Keratinocyte (primary cell): ENCODE measurements around the gene LHFPL6. TPM values are rescaled to one million over a fixed set of nuclear protein-coding genes. Genes with fewer than 3 reads are reported as not detected.
"Not testable (repeated sequence)": the region's sequence is repeated elsewhere in the genome, so short reads cannot be mapped to it uniquely, and the experiment has no call there.

Source experiments
- DNase-seq: peaks from one replicate; pipeline ENCODE4 v3.0.0-alpha.2; 2011; ENCODE audit warnings: low read depth, missing footprints, low spot score
- FAIRE-seq: peaks from 2 replicates; lab custom pipeline; 2011; peaks lifted over from hg19 to GRCh38; lab: Jason Lieb, UNC
- H2AFZ ChIP-seq: 2 replicates; pipeline ENCODE4 v1.6.0; 2012; ENCODE audit warnings: low read length, control low read depth, inconsistent platforms; ENCODE audit not compliant: control insufficient read depth
- H3K27ac ChIP-seq: 2 replicates; pipeline ENCODE4 v1.5.1; 2011; ENCODE audit warnings: low read length; ENCODE audit not compliant: control insufficient read depth, insufficient read depth
- H3K27me3 ChIP-seq: 3 replicates; pipeline ENCODE4 v1.6.0; 2011; ENCODE audit warnings: low read length; ENCODE audit not compliant: control insufficient read depth, insufficient read depth; ENCODE audit errors: extremely low read depth
- H3K36me3 ChIP-seq, 2 experiments: 2 replicates in 1 of 2; 3 replicates in 1 of 2; pipeline ENCODE4 v1.5.1; 2011; ENCODE audit warnings: low read length in 2 of 2, mild to moderate bottlenecking in 1 of 2; ENCODE audit not compliant: control insufficient read depth in 2 of 2, insufficient read depth in 2 of 2; ENCODE audit errors: extremely low read depth in 1 of 2
- H3K4me1 ChIP-seq: 3 replicates; pipeline ENCODE4 v1.5.1; 2011; ENCODE audit warnings: low read length; ENCODE audit not compliant: control insufficient read depth, insufficient read depth; ENCODE audit errors: extremely low read depth
- H3K4me2 ChIP-seq: 3 replicates; pipeline ENCODE4 v1.6.0; 2011; ENCODE audit warnings: low read depth, low read length; ENCODE audit not compliant: control insufficient read depth, insufficient read depth; ENCODE audit errors: extremely low read depth
- H3K4me3 ChIP-seq, 3 experiments: fragments of 200-600 bp in 1 of 3; sonication (generic) in 1 of 3; 2 replicates in 2 of 3; 3 replicates in 1 of 3; pipeline ENCODE4 v1.5.1; 2011 to 2016; ENCODE audit warnings: low read length in 3 of 3, mild to moderate bottlenecking in 3 of 3, control low read depth in 2 of 3, inconsistent platforms in 1 of 3, low read depth in 1 of 3, mixed read lengths in 1 of 3, mixed run types in 1 of 3, moderate library complexity in 1 of 3; ENCODE audit not compliant: control insufficient read depth in 2 of 3, insufficient read depth in 2 of 3; ENCODE audit errors: extremely low read depth in 1 of 3
- H3K79me2 ChIP-seq: 2 replicates; pipeline ENCODE4 v1.6.0; 2012; ENCODE audit warnings: low read length; ENCODE audit not compliant: control insufficient read depth, insufficient read depth
- H3K9ac ChIP-seq: 3 replicates; pipeline ENCODE4 v1.6.0; 2011; ENCODE audit warnings: low read length; ENCODE audit not compliant: control insufficient read depth, insufficient read depth; ENCODE audit errors: extremely low read depth
- H3K9me1 ChIP-seq: 3 replicates; pipeline ENCODE4 v1.6.0; 2011; ENCODE audit warnings: low read length; ENCODE audit not compliant: control insufficient read depth, insufficient read depth; ENCODE audit errors: extremely low read depth
- H3K9me3 ChIP-seq: 2 replicates; pipeline ENCODE4 v1.5.1; 2012; ENCODE audit warnings: low read depth, low read length; ENCODE audit not compliant: control insufficient read depth
- H4K20me1 ChIP-seq: 3 replicates; pipeline ENCODE4 v1.6.0; 2011; ENCODE audit warnings: low read length; ENCODE audit not compliant: control insufficient read depth, insufficient read depth; ENCODE audit errors: extremely low read depth
- CTCF ChIP-seq, 3 experiments: IDR thresholded peaks in 1 of 3; conservative IDR thresholded peaks in 1 of 3; optimal IDR thresholded peaks in 1 of 3; 2 replicates in 2 of 3; 3 replicates in 1 of 3; pipeline versions ENCODE3 to v1.5.1; 2011; ENCODE audit warnings: low read length in 3 of 3, mild to moderate bottlenecking in 3 of 3, moderate library complexity in 2 of 3, control low read depth in 1 of 3, inconsistent platforms in 1 of 3; ENCODE audit not compliant: insufficient read depth in 2 of 3; ENCODE audit errors: extremely low read depth in 1 of 3
- EZH2 ChIP-seq: IDR thresholded peaks from one replicate; pipeline ENCODE4 v1.6.1; 2012; ENCODE audit warnings: inconsistent platforms, mild to moderate bottlenecking, low read length, moderate library complexity
- dilution Hi-C: fragments of 300-500 bp; cut with MboI; formaldehyde crosslinking; loops from one replicate; pipeline ENCODE4 v1.7.0; 2020; ENCODE audit warnings: low sequenced_read_pairs; ENCODE audit not compliant: extremely low pct_ligation_motif_present
- polyA plus RNA-seq, 5 experiments: library from polyadenylated mRNA; depleted of rRNA in 3 of 5; stranded (reverse) in 3 of 5; stranded (forward) in 1 of 5; unstranded in 1 of 5; fragments of >200 nt; gene quantifications; 1 replicate in 1 of 5; 2 replicates in 3 of 5; 3 replicates in 1 of 5; pipeline versions ENCODE4 v1.2.1 to v1.2.3, GENCODE V29; 2011 to 2012; ENCODE audit warnings: missing spikeins in 2 of 5, low read depth in 1 of 5, low replicate concordance in 1 of 5

LHFPL6 gene
- polyA plus RNA-seq, 1 donor (not counting 4 experiments of a cell fraction or from before 2014, with no cell fraction given), result 15.8 TPM

GRCh38 chr13:39341251-39341650, 261.7 kb downstream of the LHFPL6 start:
- DNase-seq (no peak), FAIRE-seq (no peak)
- Histone ChIP-seq H3K9ac (no peak overlapping the region), H3K79me2 (no peaks in the 10 kb centered on the region), H3K4me2 (no peak overlapping the region), H3K27ac (no peak overlapping the region), H3K36me3 (no peaks in the 10 kb centered on the region), H3K4me3 (no peak overlapping the region), H4K20me1 (no peaks in the 10 kb centered on the region), H3K27me3 (no peaks in the 10 kb centered on the region), H2AFZ (no peak overlapping the region), H3K9me3 (no peaks in the 10 kb centered on the region), H3K9me1 (no peaks in the 10 kb centered on the region), H3K4me1 (no peaks in the 10 kb centered on the region)
- dilution Hi-C loops, result no loop called here
- no peak for TF ChIP-seq EZH2
- no peak for TF ChIP-seq CTCF (optimal IDR thresholded peaks at IDR 0.05 in 1 of 3, IDR thresholded peaks at IDR 0.05 in 1 of 3, conservative IDR thresholded peaks at IDR 0.05 in 1 of 3; ENCODE audit: extremely low read depth in 1 of 3, insufficient read depth in 2 of 3, low read length in 3 of 3)

- H2AFZ ChIP-seq, H3K79me2 ChIP-seq, FAIRE-seq, H3K27me3 ChIP-seq, DNase-seq, H3K9me1 ChIP-seq, H3K4me2 ChIP-seq, H3K9ac ChIP-seq, H3K36me3 ChIP-seq, H4K20me1 ChIP-seq, H3K4me3 ChIP-seq, H3K27ac ChIP-seq, dilution Hi-C loops, H3K9me3 ChIP-seq, H3K4me1 ChIP-seq: not testable (repeated sequence)
These were observed 264.9 kb downstream of the LHFPL6 start for GRCh38 chr13:39338114-39338513.

DNA sequence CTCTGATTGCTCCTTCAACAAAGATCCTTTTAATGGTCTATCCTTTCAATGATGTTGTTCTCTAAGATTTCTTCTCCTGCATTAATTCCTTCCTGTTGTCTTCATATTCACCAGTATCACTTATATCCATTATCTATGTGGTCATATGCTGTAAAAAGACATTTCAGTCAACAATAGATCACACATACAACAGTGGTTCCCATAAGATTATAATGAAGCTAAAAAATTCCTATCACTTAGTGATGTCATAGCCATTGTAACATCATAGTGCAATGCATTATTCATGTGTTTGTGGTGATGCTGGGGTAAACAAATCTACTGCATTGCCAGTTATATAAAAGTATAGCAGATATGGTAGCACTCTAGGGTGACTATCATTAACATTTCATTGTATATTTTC, 266.1 kb downstream of the LHFPL6 start:
- Histone ChIP-seq H3K27me3 (no peaks in the 10 kb centered on the region), H3K9ac (no peak overlapping the region), H4K20me1 (no peaks in the 10 kb centered on the region), H3K27ac (no peak overlapping the region), H3K4me2 (no peak overlapping the region), H2AFZ (no peak overlapping the region), H3K4me3 (no peak overlapping the region), H3K9me1 (no peaks in the 10 kb centered on the region), H3K9me3 (no peaks in the 10 kb centered on the region), H3K36me3 (no peaks in the 10 kb centered on the region), H3K4me1 (no peaks in the 10 kb centered on the region), H3K79me2 (no peaks in the 10 kb centered on the region)
- dilution Hi-C loops, result no loop called here
- TF ChIP-seq EZH2 (no peak), CTCF (optimal IDR thresholded peaks at IDR 0.05 in 1 of 3, IDR thresholded peaks at IDR 0.05 in 1 of 3, conservative IDR thresholded peaks at IDR 0.05 in 1 of 3; ENCODE audit: extremely low read depth in 1 of 3, insufficient read depth in 2 of 3, low read length in 3 of 3) (no peak)
- DNase-seq (no peak), FAIRE-seq (no peak)
